MM.1S (cell line): ENCODE results near the gene AFAP1.

ENCODE experiments used
- DNase-seq: peaks from one replicate; pipeline ENCODE4 v3.0.0-alpha.2; 2015
- H2AFZ ChIP-seq: fragments of 300-600 bp; sonication (generic); 2 replicates; pipeline ENCODE4 v1.6.0; 2016; ENCODE audit warnings: antibody characterized with exemption, low read length
- H3F3A ChIP-seq: fragments of 300-600 bp; sonication (generic); 2 replicates; pipeline ENCODE4 v1.6.1; 2016; ENCODE audit warnings: mild to moderate bottlenecking, antibody characterized with exemption, low read length, moderate library complexity, mixed read lengths; ENCODE audit not compliant: insufficient read depth
- H3K27ac ChIP-seq: fragments of 300-600 bp; sonication (generic); 2 replicates; pipeline ENCODE4 v1.5.1; 2016; ENCODE audit warnings: mild to moderate bottlenecking, low read length
- H3K27me3 ChIP-seq: fragments of 300-600 bp; sonication (generic); replicated peaks from 2 replicates; pipeline ENCODE4 v1.6.0; 2016; ENCODE audit warnings: low read length; ENCODE audit not compliant: insufficient read depth
- H3K36me3 ChIP-seq: fragments of 300-600 bp; sonication (generic); replicated peaks from 2 replicates; pipeline ENCODE4 v1.6.1; 2016; ENCODE audit warnings: mild to moderate bottlenecking, low read length, mixed read lengths; ENCODE audit not compliant: insufficient read depth
- H3K4me1 ChIP-seq: fragments of 300-600 bp; sonication (generic); 2 replicates; pipeline ENCODE4 v1.6.1; 2016; ENCODE audit warnings: low read length, mixed read lengths
- H3K4me2 ChIP-seq: fragments of 300-600 bp; sonication (generic); 2 replicates; pipeline ENCODE4 v1.6.0; 2016; ENCODE audit warnings: low read depth, low read length
- H3K4me3 ChIP-seq: fragments of 300-600 bp; sonication (generic); 2 replicates; pipeline ENCODE4 v1.5.1; 2016; ENCODE audit warnings: low read length, mixed read lengths
- H3K79me2 ChIP-seq: fragments of 300-600 bp; sonication (generic); 2 replicates; pipeline ENCODE4 v1.6.1; 2016; ENCODE audit warnings: mixed run types, low read length, mixed read lengths
- H3K9ac ChIP-seq: fragments of 300-600 bp; sonication (generic); 2 replicates; pipeline ENCODE4 v1.6.1; 2016; ENCODE audit warnings: low read length, mixed read lengths
- H3K9me2 ChIP-seq: fragments of 300-600 bp; sonication (generic); replicated peaks from 2 replicates; pipeline ENCODE4 v1.6.1; 2016; ENCODE audit warnings: mild to moderate bottlenecking, low read length, mixed read lengths; ENCODE audit not compliant: insufficient read depth
- H3K9me3 ChIP-seq: fragments of 300-600 bp; sonication (generic); replicated peaks from 2 replicates; pipeline ENCODE4 v1.6.1; 2016; ENCODE audit warnings: mild to moderate bottlenecking, low read length, mixed read lengths; ENCODE audit not compliant: insufficient read depth
- H4K20me1 ChIP-seq: fragments of 300-600 bp; sonication (generic); 2 replicates; pipeline ENCODE4 v1.6.1; 2016; ENCODE audit warnings: mild to moderate bottlenecking, low read length, moderate library complexity, mixed read lengths; ENCODE audit not compliant: insufficient read depth
- EZH2 ChIP-seq: fragments of 300-600 bp; sonication (generic); optimal IDR thresholded peaks from 2 replicates; pipeline ENCODE3; 2017; ENCODE audit warnings: low read depth, mild to moderate bottlenecking, antibody characterized with exemption, low read length, mixed read lengths
- EZH2phosphoT487 ChIP-seq: fragments of 300-600 bp; sonication (generic); IDR thresholded peaks from 2 replicates; pipeline ENCODE4 v1.6.1; 2018; ENCODE audit warnings: antibody characterized with exemption, low read length
- TF ChIP-seq, protein P1 (sequence below): fragments of 300-600 bp; sonication (generic); IDR thresholded peaks from 2 replicates; pipeline ENCODE4 v1.5.1; 2016; ENCODE audit warnings: antibody characterized with exemption, low read length, mixed read lengths

AFAP1 gene

DNA sequence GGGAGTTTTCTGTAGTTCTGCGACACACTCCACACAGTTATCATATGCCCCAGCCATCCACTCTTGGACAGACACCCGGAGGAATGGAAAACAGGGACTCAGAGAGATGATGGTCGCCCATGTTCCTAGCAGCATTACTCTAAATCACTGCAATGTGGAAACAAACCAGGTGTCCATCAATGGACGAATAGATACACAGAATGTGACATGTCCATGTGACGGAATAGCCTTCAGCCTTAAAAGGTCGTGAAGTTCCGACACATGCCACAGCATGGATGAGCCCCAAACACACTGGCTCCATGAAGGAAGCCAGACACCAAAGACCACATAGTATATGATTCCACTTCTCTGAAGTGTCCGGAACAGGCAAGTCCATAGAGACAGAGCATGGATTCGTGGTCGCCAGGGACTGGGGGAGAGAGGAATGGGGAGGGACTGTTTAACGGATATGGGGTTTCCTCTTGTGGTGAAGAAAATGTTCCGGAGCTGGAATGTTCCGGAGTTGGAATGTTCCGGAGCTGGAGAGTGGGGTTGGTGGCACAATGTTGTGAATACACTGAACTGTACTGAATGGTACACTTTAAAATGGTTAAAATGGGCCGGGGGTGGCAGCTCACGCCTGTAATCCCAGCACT is 28.7 kb upstream of the AFAP1 start:
- Histone ChIP-seq H3K27me3 (peaks cover 82% of the 10 kb centered on the region), H3F3A (no peaks in the 10 kb centered on the region), H3K9me2 (no peaks in the 10 kb centered on the region), H3K9me3 (no peaks in the 10 kb centered on the region), H3K27ac (no peak overlapping the region), H3K4me3 (no peak overlapping the region), H2AFZ (no peak overlapping the region), H3K9ac (no peak overlapping the region), H4K20me1 (no peaks in the 10 kb centered on the region), H3K79me2 (no peaks in the 10 kb centered on the region), H3K4me1 (no peaks in the 10 kb centered on the region), H3K4me2 (no peak overlapping the region), H3K36me3 (no peaks in the 10 kb centered on the region)
- TF ChIP-seq, protein P1, sequence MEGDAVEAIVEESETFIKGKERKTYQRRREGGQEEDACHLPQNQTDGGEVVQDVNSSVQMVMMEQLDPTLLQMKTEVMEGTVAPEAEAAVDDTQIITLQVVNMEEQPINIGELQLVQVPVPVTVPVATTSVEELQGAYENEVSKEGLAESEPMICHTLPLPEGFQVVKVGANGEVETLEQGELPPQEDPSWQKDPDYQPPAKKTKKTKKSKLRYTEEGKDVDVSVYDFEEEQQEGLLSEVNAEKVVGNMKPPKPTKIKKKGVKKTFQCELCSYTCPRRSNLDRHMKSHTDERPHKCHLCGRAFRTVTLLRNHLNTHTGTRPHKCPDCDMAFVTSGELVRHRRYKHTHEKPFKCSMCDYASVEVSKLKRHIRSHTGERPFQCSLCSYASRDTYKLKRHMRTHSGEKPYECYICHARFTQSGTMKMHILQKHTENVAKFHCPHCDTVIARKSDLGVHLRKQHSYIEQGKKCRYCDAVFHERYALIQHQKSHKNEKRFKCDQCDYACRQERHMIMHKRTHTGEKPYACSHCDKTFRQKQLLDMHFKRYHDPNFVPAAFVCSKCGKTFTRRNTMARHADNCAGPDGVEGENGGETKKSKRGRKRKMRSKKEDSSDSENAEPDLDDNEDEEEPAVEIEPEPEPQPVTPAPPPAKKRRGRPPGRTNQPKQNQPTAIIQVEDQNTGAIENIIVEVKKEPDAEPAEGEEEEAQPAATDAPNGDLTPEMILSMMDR: no peak
- TF ChIP-seq EZH2phosphoT487 (no peak), EZH2 (no peak)
- no peak for DNase-seq

DNA sequence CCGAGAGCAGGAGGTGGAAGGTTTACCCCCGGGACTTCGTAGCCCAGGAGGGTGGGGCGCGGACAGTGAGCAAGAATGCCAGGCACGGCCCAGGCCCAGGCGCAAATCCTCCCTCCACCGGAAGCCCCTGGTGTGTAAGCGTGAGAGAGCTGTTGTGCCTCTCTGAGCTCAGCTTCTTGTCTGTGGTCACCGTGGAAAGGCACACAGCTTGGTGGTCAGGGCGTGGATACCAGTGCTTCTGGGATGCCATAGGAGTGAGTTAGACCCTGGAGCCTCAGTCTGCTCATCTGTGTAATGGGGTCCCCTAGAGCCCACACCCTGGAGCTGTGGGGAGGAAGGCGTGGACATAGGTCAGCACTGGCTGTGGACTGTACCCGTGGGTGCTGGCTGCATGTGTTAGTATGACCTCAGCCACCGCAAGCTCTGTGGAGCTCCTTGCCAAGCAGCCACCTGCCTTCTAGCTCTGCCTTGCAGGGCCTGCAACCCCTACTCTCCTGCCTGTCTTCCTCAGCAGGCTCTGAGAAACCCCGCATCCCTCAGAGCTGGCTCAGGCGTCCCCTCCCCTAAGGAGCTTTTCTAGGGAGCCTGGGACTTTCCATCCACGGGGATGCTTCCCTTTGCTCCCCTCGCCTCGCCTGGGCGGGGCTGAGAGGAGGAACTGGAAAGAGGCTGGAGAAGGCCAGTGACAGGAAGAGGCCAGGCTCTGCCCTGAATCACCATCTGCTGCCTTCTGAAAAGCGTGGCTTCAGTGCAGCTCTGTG is 28.0 kb upstream of the AFAP1 start:
- Histone ChIP-seq H3K4me1 (no peaks in the 10 kb centered on the region), H3K79me2 (no peaks in the 10 kb centered on the region), H3K9me3 (no peaks in the 10 kb centered on the region), H3K9ac (no peak overlapping the region), H3K9me2 (no peaks in the 10 kb centered on the region), H3K27me3 (peaks cover 86% of the 10 kb centered on the region), H3K4me2 (no peak overlapping the region), H3K4me3 (no peak overlapping the region), H2AFZ (no peak overlapping the region), H3K27ac (no peak overlapping the region), H3F3A (no peaks in the 10 kb centered on the region), H3K36me3 (no peaks in the 10 kb centered on the region), H4K20me1 (no peaks in the 10 kb centered on the region)
- DNase-seq: no peak
- TF ChIP-seq, protein P1: no peak
- TF ChIP-seq EZH2 (no peak), EZH2phosphoT487 (no peak)

DNA sequence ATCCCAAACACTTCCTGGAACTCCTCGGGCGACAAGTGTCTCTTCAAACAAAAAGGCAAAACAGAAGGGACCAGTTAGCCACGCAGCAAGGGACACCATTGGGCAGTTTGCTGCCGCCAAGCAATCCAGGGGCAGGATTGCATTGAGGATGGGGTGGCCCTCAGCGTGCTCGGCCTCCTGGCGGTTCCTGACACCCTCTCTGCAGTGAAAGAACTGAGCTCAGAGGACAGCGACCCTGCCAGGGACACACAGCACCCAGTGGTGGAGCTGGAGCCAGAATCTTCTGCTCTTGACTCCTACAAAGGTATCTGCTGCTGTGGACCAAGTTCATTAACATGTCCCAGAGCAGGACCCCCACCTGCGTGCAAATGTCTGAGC is 27.4 kb upstream of the AFAP1 start:
- H3K9me2 ChIP-seq: no peaks in the 10 kb centered on the region
- TF ChIP-seq, protein P1: no peak
- TF ChIP-seq EZH2 (no peak), EZH2phosphoT487 (no peak)
- no peak overlapping the region for H3K4me3 ChIP-seq
- no peaks in the 10 kb centered on the region for H3K79me2 ChIP-seq
- DNase-seq: no peak
- H3F3A ChIP-seq: no peaks in the 10 kb centered on the region
- H3K36me3 ChIP-seq: no peaks in the 10 kb centered on the region
- no peak overlapping the region for H2AFZ ChIP-seq
- H3K9ac ChIP-seq: no peak overlapping the region
- H3K4me1 ChIP-seq: no peaks in the 10 kb centered on the region
- H4K20me1 ChIP-seq: no peaks in the 10 kb centered on the region
- no peak overlapping the region for H3K27ac ChIP-seq
- peaks cover 83% of the 10 kb centered on the region for H3K27me3 ChIP-seq
- H3K4me2 ChIP-seq: no peak overlapping the region
- no peaks in the 10 kb centered on the region for H3K9me3 ChIP-seq
